HepG2 (cell line): Measurements from ENCODE around the gene NAPG. TPM values are rescaled to one million over a fixed set of nuclear protein-coding genes. Genes with fewer than 3 reads are reported as not detected.

Source experiments
- FOXA3 ChIP-seq: IDR thresholded peaks from 2 replicates; pipeline ENCODE4 v1.6.1; 2016; ENCODE audit warnings: missing genetic modification reagents, missing compliant biosample characterization
- HMGA1 ChIP-seq: sonication (generic); formaldehyde crosslinking; conservative IDR thresholded peaks from 2 replicates; pipeline ENCODE4 v1.4.0; 2020; ENCODE audit warnings: missing genetic modification reagents
- HNF4G ChIP-seq, 2 experiments: sonication (generic) in 1 of 2; formaldehyde crosslinking in 1 of 2; IDR thresholded peaks; 2 replicates each; pipeline versions ENCODE4 v1.4.0 to v1.6.1; 2011 to 2020; ENCODE audit warnings: borderline replicate concordance in 2 of 2, low read depth in 2 of 2, mild to moderate bottlenecking in 2 of 2, low read length in 1 of 2, missing genetic modification reagents in 1 of 2, moderate library complexity in 1 of 2
- KDM2A ChIP-seq: sonication (generic); formaldehyde crosslinking; IDR thresholded peaks from 2 replicates; pipeline ENCODE4 v1.4.0; 2020; ENCODE audit warnings: low read depth, missing genetic modification reagents, borderline replicate concordance
- KLF16 ChIP-seq, 2 experiments: sonication (generic) in 1 of 2; formaldehyde crosslinking in 1 of 2; IDR thresholded peaks; 2 replicates each; pipeline versions ENCODE4 v1.6.1 to v1.8.0; 2016 to 2023; ENCODE audit warnings: missing genetic modification reagents in 2 of 2, missing compliant biosample characterization in 1 of 2
- MAFG ChIP-seq: sonication (generic); formaldehyde crosslinking; IDR thresholded peaks from 2 replicates; pipeline ENCODE4 v1.5.1; 2020; ENCODE audit warnings: mild to moderate bottlenecking, missing genetic modification reagents
- MEF2D ChIP-seq: sonication (generic); formaldehyde crosslinking; IDR thresholded peaks from 2 replicates; pipeline ENCODE4 v1.5.1; 2020; ENCODE audit warnings: mild to moderate bottlenecking, missing genetic modification reagents
- NR2C2 ChIP-seq: sonication (generic); formaldehyde crosslinking; IDR thresholded peaks from 2 replicates; pipeline ENCODE4 v1.4.0; 2020; ENCODE audit warnings: missing genetic modification reagents, mild to moderate bottlenecking, moderate library complexity, borderline replicate concordance
- RXRB ChIP-seq: IDR thresholded peaks from 2 replicates; pipeline ENCODE4 v1.6.1; 2016; ENCODE audit warnings: borderline replicate concordance, missing genetic modification reagents, missing compliant biosample characterization
- STAT5B ChIP-seq: sonication (generic); formaldehyde crosslinking; IDR thresholded peaks from 2 replicates; pipeline ENCODE4 v1.4.0; 2020; ENCODE audit warnings: missing genetic modification reagents
- TEAD3 ChIP-seq: optimal IDR thresholded peaks from 2 replicates; pipeline ENCODE3; 2016; ENCODE audit warnings: borderline replicate concordance
- XRCC5 ChIP-seq: fragments of 200-400 bp; formaldehyde crosslinking; optimal IDR thresholded peaks from 2 replicates; pipeline ENCODE3; 2017; ENCODE audit warnings: mild to moderate bottlenecking, low read length
- ZBTB10 ChIP-seq: sonication (generic); formaldehyde crosslinking; IDR thresholded peaks from 2 replicates; pipeline ENCODE4 v1.4.0; 2020; ENCODE audit warnings: missing genetic modification reagents, borderline replicate concordance
- ZBTB26 ChIP-seq: IDR thresholded peaks from 2 replicates; pipeline ENCODE4 v1.6.1; 2016; ENCODE audit warnings: missing compliant biosample characterization, missing genetic modification reagents, borderline replicate concordance
- ZBTB43 ChIP-seq: sonication (generic); formaldehyde crosslinking; conservative IDR thresholded peaks from 2 replicates; pipeline ENCODE4 v1.4.0; 2020; ENCODE audit warnings: missing genetic modification reagents
- ZKSCAN8 ChIP-seq: IDR thresholded peaks from 2 replicates; pipeline ENCODE4 v1.6.1; 2016; ENCODE audit warnings: borderline replicate concordance, missing genetic modification reagents, missing compliant biosample characterization
- ZNF124 ChIP-seq: sonication (generic); formaldehyde crosslinking; IDR thresholded peaks from 2 replicates; pipeline ENCODE4 v1.4.0; 2020; ENCODE audit warnings: missing genetic modification reagents
- ZNF235 ChIP-seq: sonication (generic); formaldehyde crosslinking; IDR thresholded peaks from 2 replicates; pipeline ENCODE4 v1.8.1; 2023; ENCODE audit warnings: mild to moderate bottlenecking, missing genetic modification reagents, borderline replicate concordance
- polyA plus RNA-seq, 8 experiments: library from polyadenylated mRNA; depleted of rRNA in 3 of 8; stranded (reverse) in 7 of 8; unstranded in 1 of 8; fragments of >200 nt; fragmentation: Illumina TruSeq in 4 of 8; extraction: Trizol in 4 of 8; gene quantifications; 2 replicates each; pipeline versions ENCODE4 v1.2.1 to v1.2.3, GENCODE V29; 2011 to 2016; ENCODE audit warnings: low read depth in 4 of 8, missing spikeins in 1 of 8, mixed read lengths in 1 of 8; ENCODE audit not compliant: insufficient read depth in 1 of 8
- total RNA-seq, 5 experiments: library from RNA; depleted of rRNA; stranded (reverse); fragments of >200 nt; fragmentation: Illumina TruSeq; extraction: Trizol; gene quantifications; 2 replicates each; pipeline ENCODE4 v1.2.3, GENCODE V29; 2016; ENCODE audit warnings: low read depth in 1 of 5
- TF ChIP-seq, protein P1 (sequence below): sonication (generic); formaldehyde crosslinking; IDR thresholded peaks from 2 replicates; pipeline ENCODE4 v1.4.0; 2020; ENCODE audit warnings: low read depth, mild to moderate bottlenecking, missing genetic modification reagents
- TF ChIP-seq, protein P2 (sequence below): IDR thresholded peaks from 2 replicates; pipeline ENCODE4 v1.6.1; 2016; ENCODE audit warnings: missing biosample characterization, missing genetic modification reagents, low read depth

NAPG gene
- total and polyA plus RNA-seq, 2 of the 13 experiments (the other 11 are each of a cell fraction or from before 2014, with no cell fraction given), result 19.8 to 34.4 TPM

- TF ChIP-seq KDM2A (CRISPR knock-in tag), result peak; percentile 45; the same call in 1 of the 2 replicates
- TF ChIP-seq ZBTB26, result no peak
- no peak for TF ChIP-seq STAT5B (CRISPR knock-in tag)
- no peak for TF ChIP-seq NR2C2 (CRISPR knock-in tag)
- 0 out of 2 replicates have a peak, but pooled peaks have one; percentile 7 for TF ChIP-seq FOXA3 (CRISPR knock-in tag)
- peak; percentile 44 for TF ChIP-seq XRCC5
- TF ChIP-seq, protein P1, sequence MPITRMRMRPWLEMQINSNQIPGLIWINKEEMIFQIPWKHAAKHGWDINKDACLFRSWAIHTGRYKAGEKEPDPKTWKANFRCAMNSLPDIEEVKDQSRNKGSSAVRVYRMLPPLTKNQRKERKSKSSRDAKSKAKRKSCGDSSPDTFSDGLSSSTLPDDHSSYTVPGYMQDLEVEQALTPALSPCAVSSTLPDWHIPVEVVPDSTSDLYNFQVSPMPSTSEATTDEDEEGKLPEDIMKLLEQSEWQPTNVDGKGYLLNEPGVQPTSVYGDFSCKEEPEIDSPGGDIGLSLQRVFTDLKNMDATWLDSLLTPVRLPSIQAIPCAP (CRISPR knock-in tag), result no peak
- no peak for TF ChIP-seq ZKSCAN8 (CRISPR knock-in tag)
- TF ChIP-seq MEF2D, result no peak
- TF ChIP-seq KLF16 (CRISPR knock-in tag; IDR thresholded peaks at IDR 0.05), result 0 out of 4 replicates have a peak, but pooled peaks of 1 of the 2 experiments have one; percentile 19
- no peak for TF ChIP-seq RXRB
- no peak for TF ChIP-seq ZBTB43 (CRISPR knock-in tag)
- TF ChIP-seq MAFG (CRISPR knock-in tag), result no peak
- TF ChIP-seq ZNF124 (CRISPR knock-in tag), result no peak
- no peak for TF ChIP-seq HMGA1 (CRISPR knock-in tag)
- TF ChIP-seq TEAD3 (CRISPR knock-in tag), result peak; percentile 21
- TF ChIP-seq, protein P2, sequence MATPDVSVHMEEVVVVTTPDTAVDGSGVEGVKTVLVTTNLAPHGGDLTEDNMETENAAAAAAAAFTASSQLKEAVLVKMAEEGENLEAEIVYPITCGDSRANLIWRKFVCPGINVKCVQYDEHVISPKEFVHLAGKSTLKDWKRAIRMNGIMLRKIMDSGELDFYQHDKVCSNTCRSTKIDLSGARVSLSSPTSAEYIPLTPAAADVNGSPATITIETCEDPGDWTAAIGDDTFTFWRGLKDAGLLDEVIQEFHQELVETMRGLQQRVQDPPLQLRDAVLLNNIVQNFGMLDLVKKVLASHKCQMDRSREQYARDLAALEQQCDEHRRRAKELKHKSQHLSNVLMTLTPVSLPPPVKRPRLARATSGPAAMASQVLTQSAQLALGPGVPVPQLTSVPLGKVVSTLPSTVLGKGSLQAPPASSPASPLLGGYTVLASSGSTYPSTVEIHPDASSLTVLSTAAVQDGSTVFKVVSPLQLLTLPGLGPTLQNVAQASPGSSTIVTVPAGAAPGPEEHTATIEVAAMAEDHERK (CRISPR knock-in tag), result no peak
- no peak for TF ChIP-seq ZBTB10 (CRISPR knock-in tag)
- TF ChIP-seq ZNF235 (CRISPR knock-in tag), result no peak
- no peak for TF ChIP-seq HNF4G (IDR thresholded peaks at IDR 0.05; ENCODE audit: borderline replicate concordance, low read depth, low read length)
- TF ChIP-seq HNF4G (CRISPR knock-in tag; IDR thresholded peaks at IDR 0.05; ENCODE audit: borderline replicate concordance, low read depth), result no peak
These were observed 5.6 kb upstream of the NAPG start (continued) for GRCh38 chr18:10519999-10520935.
